Activated CD4-positive, alpha-beta T cell treated with anti-CD3 and anti-CD28 coated beads for 48 hours (primary cell): ENCODE measurements around the gene BCL11A.
A peak's percentile ranks its signal among the peaks of the same experiment; 100 is the strongest.

ENCODE experiments used
- DNase-seq: peaks from one replicate; pipeline ENCODE4 v3.0.0-alpha.2; 2020

The BCL11A gene

DNA sequence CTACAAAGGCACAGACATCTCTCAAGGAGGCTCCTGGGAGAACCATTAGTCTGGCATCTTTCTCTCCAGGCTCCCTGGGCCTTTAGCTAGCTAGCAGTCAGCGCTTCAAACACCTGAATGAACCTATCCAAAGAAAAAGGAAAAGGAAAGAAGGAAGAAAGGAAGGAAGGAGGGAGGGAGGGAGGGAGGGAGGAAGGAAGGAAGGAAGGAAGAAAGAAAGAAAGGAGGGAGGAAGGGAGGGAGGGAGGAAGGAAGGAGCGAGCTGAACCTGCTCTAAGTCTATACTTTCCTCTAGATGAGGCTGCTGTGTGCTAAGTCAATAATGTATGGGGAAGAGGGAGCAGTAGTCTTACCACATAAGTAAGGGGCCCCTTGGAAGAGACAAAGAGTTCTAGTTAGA lies 5.1 kb upstream of the BCL11A start:
- no peak for DNase-seq

DNA sequence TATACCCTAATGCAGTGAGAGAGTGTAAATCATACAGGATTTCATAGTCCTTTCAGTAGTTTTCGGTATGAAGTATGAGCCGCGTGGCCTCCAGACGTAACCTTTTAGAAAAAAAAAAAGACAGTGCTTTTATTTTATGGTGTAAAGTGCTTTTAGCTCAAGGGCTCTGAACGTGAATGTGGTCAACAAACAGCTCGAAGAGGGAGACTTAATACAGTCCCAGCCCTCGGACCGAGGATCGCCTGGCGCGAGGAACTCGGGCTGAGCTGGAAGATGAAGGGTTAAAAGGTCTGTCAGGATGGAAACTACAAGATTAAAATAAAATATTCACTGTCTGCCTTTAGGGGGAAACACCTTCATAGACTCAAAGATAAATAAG lies 4.0 kb upstream of the BCL11A start:
- DNase-seq: no peak

DNA sequence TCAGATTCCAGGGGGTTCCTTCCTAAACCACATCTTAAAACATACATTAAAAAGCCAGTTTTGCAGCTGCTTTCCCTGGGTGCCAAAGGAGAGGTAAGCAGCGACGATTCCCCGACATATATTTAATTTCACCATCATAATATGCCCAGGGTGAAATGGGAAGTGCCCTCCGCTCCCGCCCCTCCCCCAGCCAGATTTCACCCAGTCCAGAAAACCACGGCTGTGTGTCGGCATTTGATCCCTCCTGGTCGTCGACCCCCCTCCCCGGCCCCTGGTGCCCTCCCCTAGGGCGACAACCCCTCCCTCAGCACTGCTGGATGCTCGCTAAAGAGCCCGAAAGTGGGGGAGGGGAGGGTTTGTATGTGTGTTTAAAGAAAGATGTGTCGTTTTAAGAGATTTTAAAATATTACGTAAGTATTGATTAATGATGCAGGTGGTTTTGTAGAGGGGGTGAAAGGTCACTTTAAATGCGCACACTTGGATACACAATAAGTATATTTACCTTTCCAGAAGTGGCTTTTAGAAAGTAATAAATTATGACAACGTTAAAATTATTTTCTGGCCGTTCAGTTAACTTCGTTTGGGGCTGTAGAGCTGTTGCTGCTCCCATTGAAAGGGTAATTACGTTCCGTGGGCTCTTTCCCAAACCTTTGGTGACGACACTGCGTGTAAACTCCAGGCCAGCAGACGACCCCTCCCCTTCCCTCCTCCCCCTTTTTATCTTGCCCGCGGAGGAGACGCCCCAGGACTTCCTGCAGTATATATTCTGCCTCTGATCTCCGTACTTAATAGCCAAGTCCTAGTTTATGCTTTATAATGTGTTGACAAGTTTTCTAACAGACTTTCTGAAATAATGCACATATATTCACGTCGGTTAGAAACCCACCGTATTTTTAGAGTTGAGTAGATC lies 3.4 kb upstream of the BCL11A start:
- no peak for DNase-seq

DNA sequence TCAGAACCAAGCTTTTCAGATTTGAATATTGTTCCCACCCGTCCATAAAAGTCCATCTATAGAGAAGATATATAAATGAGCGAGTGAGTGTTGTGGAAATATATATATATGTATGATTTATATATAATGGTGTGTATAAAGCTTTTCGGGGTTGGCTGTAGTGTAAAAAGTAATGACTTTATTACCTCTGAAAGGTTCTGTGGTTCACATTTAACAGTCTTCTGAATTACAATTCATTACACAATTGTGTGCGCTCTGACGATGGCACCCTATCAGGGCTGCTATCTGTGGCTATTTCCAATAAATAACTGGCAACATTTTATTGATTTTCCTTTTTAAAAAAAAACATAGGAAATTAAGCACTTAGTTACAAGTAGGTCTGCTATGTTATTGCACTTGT lies 2.7 kb upstream of the BCL11A start:
- DNase-seq: no peak

DNA sequence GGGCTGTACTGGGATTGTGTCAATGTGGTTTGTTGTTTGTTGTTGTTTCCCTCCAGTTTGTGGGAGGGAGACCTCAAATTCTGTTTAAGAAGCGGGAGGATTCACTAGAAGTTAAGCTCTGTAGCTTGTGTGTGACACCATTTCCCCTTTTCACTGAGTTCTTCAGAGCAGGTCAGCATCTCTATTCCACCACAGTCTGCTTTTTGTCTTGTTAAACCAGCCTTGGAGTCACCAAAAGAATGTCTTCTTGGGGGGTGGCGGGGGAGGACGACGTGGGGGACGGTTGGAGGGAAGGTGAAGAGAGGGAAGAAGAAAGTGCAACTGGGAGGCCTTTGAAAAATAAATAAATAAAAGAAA lies 2.3 kb upstream of the BCL11A start:
- no peak for DNase-seq

DNA sequence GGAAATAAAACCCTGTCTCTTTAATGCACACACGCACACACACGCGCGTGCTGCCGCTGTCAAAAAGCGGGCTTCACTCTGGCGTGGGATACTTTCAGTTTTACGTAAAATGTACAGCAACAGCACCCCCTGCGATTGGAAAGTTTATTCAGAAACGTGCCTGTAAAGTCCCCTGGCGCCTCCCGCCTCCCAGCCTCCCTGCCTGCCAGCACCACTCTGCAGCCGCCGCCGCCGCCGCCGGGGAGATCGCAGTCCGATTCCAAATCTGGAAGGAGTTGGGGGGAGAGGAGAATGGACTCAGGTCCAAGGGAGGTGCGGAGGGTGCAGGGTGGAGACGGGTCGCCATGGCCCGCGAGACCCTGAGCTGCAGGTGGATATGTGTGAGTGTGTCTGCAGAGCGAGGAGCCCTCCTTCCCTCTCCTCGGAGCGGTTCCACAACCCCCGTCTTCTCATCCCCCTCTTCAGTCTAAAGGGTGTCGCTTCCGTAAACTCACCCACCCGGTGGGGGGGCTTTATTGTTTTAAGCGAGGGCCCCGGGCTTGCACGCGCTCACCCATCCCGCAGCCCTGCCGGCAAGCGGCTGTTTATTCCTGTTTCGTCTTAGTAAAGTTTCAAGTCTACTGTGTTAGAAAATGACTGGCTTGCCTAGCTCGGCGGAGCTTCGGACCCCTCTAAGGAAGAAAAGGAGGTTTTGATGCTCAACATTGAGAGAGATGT lies 1.8 kb upstream of the BCL11A start:
- DNase-seq: peak; percentile 73

DNA sequence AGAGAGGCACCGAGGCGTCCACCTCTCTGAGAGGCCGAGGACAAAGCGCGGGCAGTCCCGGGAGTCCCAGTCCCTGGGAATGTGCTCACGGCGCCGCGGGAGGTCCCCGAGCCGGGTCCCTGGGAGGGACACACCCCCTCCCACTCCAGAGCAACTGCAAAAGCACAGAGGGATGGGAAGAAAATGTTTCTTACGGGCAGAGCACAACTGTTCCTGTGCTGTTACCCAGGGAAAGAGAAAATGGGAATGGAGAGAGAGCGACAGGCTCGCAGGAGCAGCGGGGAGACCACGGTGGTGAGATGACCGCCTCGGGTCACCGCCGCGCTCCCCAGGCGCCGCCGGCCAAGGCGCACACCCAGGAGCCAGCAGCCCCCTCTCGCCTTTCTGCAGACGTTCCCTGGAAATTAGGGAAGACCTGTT lies 1.2 kb upstream of the BCL11A start:
- no peak for DNase-seq

DNA sequence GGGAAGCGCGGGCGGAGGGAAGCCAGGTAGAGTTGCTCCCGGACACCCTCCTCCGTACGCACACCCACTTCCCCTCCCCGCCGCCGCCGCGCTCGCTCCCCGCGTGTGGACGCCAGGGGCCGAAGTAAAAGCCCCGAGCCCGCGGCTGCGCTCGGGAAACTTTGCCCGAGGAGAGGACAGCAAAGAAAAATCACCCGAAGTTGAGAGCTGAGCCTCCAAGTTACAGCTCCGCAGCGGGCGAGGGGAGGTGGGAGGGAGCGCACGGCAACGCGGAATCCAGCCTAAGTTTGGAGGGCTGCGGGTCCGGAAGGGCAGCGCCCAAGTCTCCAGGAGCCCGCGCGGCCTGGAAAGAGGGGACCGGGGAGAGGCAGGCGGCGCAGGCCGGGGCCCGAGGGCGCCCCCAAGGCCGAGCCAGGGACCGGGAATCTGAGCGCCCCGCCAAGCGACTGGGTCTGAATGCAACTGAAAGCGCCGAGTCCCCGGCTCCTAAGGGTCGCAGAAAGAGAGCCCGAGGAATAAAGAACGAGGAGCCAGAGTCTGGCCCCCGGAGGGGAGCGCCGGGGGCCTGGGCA lies 706 bp upstream of the BCL11A start:
- peak; percentile 31 for DNase-seq

DNA sequence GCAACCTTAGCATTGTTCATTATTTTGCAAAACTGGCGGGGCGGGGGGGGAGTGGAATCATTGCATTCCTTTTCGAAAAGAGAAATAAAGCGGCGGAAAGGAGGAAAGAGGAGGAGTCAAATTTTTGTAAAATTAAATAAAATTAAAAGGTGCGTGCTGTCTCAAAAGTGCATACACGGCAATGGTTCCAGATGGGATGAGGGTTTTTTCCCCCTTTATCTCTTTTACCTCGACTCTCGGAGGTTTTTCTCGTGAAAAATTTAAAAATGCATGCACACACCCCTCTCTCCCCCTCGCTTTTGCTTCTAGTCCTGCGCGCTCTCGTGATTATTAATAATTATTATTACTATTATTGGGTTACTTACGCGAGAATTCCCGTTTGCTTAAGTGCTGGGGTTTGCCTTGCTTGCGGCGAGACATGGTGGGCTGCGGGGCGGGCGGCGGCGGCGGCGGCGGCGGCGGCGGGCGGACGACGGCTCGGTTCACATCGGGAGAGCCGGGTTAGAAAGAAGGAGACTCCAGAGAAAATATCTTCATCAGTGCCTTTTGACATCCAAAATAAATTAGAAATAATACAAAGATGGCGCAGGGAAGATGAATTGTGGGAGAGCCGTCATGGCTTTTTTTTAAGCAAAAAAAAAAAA lies 481 bp downstream of the BCL11A start:
- no peak for DNase-seq

DNA sequence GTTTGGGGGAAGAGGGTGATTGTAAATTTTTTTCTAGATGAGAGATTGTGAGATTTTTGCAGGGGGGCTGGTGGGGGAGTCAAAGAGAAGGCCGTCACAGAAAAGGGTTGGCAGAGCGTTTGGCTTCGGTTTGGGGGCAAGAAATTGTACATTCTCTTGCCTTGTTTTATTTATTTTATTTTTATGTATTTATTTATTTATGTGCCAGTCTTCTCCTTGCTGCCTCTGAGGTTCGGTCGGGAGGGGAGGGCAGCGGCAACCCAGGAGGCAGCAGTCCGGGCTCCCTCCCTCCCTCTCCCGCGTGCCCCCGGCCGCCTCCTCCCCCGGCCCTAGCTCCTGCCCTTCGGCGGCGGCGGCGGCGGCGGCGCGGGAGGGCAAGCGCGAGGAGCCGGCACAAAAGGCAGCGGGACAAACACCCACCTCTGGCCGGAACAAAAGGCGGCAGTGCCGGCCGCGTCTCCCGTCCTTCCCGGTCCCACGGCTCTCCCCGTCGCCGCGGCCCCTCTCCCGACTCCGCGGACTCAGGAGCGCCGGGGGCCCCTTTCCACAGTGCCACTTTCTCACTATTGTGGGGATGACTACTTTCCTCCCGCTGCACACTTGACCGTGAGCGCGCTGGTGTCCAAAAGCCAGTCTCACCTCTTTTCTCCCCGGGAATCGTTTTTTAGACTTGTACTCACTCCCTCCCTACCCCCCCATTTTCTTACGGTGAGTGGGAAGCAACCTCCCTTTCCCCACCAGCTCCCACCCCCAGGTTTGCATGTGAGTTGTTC lies 1.2 kb downstream of the BCL11A start:
- no peak for DNase-seq

DNA sequence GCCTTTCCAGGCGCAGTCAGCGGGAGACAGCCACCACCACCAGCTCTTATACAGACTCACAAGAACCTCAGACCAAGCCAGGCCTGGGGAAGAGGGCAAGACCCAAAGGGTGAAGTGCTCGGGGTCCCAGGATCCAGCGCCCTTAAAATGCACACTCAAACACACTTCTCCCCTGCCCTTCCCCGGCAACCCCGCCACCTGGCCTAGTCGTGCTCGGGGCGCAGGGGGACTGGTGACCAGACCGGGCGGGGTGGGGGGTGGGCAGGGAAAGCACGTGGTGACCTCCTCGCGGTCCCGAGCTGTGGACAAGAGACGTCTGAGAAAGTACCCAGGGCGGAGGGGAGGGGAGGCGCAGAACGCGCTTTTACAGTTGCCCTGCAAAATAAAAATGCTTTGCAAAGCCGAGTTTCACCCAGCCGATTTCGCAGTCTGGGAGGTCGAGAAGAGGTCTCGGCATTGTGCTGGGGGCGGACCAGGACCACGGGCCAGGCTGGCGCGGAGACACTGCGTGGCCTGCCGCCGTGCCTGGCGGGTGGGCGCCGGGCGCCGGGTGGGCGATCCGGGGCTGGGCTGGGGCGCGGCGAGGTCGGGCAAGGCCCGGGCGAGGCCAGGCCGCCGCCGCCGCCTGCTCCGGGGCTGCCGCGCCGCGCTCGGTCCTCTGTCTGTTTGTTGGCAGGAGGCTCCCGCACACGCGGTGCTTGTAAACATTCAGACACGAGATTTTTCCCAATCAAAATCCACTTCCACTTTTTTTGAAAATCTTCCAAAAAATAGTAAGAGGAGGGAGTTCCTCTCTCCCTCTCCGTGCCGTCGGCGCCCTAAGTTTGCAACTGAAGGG lies 2.0 kb downstream of the BCL11A start:
- DNase-seq: peak; percentile 34

DNA sequence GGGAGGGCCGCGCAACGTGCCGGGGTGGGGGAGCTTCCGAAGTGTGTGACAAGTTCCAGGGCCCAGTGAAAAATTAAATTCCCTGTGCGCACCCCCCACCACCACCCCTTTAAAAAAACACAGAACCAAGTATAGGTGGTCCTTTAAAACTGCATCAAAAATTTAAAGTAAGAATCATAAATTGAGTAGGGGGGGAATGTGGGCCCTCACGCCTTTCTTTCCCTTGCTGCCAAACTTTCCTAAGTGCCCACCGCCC lies 2.5 kb downstream of the BCL11A start:
- no peak for DNase-seq

DNA sequence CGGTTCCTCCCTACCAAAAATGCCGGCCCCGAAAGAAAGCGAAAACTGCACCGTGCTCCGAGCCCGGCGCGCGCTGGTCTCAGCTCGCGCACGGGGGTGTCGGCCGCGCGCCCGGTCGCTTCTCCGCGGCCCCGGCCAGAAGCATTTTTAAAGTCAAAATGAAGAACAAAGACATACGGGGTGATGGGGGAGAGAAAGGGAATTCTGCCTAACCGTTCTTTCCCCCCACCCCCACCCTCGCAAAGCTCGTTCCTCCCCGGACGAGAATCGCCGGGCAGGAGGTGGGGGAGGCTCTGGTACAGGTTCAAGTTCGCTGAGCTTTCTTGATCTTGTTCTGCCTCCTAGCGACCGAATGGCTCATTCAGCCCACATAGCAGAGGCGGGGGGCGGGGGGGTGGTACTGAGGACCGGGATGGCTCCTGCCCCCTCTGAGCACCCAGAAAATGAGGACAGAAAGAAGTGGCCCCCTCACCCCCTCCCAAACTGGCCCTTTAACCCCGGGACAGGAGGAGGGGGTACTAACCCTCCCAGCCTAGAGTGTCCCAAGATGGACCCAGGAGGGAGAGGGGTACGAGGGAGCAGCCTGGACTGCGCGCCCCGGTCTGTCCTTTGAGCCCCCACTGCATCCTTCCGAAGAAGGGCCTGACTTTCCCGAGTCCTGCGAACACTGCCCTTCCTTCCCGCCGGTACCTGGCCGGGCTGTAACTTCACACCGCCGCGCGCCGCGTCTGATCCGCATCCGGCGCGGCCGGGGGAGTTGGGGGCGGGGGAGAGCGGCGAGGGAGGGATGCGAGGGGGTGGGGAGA lies 3.1 kb downstream of the BCL11A start:
- peak; percentile 65 for DNase-seq

DNA sequence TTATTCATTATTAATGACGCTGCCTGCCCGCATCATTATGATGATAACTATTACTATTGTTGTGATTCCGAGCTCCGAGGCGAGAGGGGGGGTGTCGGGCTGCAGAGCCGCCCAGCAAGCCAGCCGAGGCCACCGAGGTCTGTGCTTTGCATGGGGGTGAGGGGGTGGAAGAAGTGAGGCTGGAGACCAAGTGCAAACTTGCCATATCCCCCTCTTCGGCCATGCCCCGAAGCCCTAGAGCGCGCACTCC lies 3.6 kb downstream of the BCL11A start:
- DNase-seq: no peak

DNA sequence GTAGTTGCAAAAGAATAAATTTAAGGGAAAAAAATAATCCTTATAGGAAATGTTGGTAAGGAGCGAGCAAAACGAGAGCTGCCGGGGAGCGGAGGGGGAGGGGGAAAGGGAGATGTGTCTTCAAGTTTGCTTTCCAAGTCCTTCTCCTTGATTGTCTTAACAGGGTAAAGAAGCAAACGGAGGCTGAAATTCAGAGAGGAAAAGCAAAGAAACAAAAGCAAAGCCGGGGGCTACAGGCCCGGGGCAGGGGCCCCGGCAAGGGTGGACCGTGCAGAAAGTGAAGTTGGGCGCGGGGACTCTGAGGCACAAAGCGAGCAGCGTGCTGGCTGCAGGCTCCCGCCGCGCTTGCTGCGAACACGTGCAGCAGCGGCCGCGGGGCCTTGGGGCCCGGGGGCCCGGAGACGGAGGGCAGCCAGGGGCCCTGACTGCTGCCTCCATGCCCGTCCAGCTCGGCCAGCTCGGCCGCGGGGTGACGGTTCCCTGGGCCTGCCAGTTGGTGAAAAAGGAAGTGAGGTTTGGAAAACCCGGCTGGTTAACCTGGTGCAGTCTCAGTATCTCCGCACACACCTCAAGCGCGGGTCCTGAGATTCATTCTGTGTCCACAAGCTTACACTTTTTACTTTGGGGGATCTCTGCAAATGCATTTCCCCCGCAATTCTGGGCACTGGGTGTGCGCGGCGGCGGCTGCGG lies 4.1 kb downstream of the BCL11A start:
- DNase-seq: peak; percentile 17

DNA sequence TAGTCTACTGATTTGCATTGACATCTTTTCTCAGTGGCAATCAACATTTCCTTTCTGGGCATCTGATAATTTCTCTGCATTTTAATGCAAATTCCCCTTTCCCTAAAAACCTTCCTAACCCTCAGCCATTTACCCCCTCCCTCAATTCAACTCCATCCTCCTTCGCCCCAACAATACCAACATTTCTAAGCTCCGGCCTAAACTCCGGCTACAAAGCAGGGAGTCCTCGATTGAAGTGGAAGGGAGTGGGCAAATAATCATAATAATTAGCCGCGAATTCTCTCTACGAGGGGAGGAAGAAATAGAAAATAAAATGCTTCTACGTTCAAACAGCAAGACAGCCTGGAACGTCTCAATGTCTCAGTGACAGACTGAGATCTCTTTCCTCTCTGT lies 4.6 kb downstream of the BCL11A start:
- DNase-seq: no peak

DNA sequence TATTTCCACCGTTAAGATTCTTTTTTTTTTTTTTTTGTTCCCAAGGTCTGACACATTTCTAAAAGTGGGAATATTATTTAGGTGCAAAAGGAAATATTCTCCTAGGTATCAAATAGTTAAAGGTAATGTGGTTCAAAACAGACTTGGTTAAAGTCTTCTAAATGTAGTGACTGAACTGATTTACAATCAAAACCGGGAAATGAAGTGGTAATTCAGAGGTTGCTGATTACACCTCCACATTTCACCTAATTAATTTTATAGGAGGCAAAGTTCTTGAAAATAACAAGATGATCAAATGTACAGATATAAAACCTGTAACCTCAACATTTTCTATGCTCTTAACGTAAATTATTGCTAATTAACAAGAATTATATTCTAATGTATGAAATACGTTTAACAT lies 5.1 kb downstream of the BCL11A start:
- DNase-seq: no peak

DNA sequence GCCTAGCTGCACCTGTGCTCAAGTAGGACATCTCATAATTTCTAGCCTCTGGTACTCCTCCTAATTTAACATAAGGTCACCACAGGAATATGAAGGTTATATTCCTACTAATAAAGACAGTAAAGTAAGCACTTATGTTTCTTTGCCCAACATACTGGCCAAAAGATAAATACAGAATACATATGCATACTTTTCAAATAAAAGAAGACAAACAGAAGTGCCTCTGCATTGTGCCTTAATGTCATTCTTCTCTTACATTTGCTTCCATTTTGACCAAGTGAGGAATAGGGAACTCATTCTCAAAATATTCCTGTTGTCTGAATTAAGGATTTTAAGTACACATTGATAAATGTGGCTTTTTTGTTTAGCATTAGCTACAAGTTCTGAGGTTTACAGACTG lies 5.6 kb downstream of the BCL11A start:
- DNase-seq: no peak

DNA sequence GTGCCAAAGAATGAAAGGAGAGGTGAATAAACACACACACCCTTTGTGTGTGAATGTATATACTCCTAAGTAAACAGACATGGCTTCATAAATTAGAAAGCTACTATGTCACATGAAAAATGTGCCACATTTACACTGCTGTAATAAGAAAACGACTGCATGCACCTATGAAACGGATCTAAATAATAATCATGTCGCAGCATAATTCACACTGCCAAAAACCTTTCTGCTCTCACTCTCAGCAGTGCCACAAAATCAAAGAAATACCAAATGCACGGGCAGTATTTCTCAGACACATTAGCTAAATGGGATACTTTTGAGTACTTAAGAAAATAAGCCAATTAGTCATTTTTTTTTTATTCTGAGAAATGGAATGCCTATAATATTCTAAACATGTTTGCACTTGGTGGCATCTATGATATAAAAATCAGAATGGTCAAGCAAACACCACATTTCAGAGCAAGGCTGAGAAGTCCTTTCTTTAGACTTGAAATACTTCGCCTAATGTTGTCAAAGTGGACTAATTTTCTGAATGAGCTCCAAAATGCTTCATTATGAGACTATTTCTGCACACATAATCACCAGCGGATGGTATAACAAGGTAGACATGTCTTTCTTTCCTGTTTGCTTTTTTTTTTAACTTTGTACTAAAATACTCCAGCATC lies 6.6 kb downstream of the BCL11A start:
- DNase-seq: no peak

DNA sequence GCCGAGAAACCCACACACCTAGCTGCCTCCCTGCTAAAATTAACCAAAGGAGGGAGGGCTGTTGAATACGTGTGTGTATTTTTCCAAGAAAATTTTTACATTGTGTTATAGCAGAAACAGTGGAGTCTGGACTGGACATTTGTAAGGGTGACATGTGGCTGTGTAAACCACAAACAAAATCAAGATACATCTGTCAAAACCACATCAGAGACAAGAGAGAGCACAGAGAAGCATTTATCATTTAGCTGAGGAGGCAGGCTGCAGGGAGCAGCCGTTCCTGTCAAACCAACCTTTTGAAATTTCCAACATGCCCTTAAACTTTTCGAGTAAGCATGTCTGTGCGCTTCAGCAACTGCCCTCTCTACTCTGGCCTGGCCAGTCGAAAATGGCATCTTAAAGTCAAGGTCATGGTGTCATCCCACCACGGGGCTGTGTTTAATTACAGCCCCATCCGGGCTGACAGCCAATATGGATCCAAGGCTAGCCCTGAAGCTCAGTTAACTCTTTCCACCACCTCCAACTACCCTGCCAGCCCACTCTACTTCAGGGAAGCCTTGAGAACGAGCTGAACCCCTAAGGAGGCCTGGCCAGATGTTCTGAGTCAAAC lies 8.4 kb downstream of the BCL11A start:
- DNase-seq: no peak
